ENCODE measurements around the gene SCEL.

- no peak for TF ChIP-seq CTCF (IDR thresholded peaks at IDR 0.05 in 2 of 3, conservative IDR thresholded peaks at IDR 0.05 in 1 of 3; ENCODE audit: borderline replicate concordance in 1 of 3, insufficient read depth in 1 of 3, low read depth in 2 of 3, low read length in 2 of 3)
- no peak for TF ChIP-seq EZH2phosphoT487 (IDR thresholded peaks at IDR 0.05; ENCODE audit: borderline replicate concordance)
- TF ChIP-seq SP1 (IDR thresholded peaks at IDR 0.05; ENCODE audit: low read depth) = no peak
- no peak for TF ChIP-seq POLR2AphosphoS5 (IDR thresholded peaks at IDR 0.05; ENCODE audit: low read depth, low read length)
- TF ChIP-seq YY1 (IDR thresholded peaks at IDR 0.05; ENCODE audit: extremely low read depth, insufficient replicate concordance, low read depth, low read length) = no peak
Measured at GRCh38 chr13:77513719-77514335, 21.7 kb upstream of the SCEL start.
